ENCODE measurements around the gene ETV6. TPM values are rescaled to one million over a fixed set of nuclear protein-coding genes. Genes with fewer than 3 reads are reported as not detected.

Gene ETV6
- total RNA-seq, 1 experiment from 2014 or later, result 14.1 TPM

- H3K9me2 ChIP-seq (ENCODE audit: insufficient read depth), result no peaks in the 10 kb centered on the region
- no peak overlapping the region for H3K9ac ChIP-seq (ENCODE audit: low read length)
- no peak overlapping the region for H3K27ac ChIP-seq (ENCODE audit: low read depth, low read length)
- ChIA-PET CTCF (no interaction called here), POLR2A (no interaction called here), RAD21 (ENCODE audit: low non-redundant PET in 1 of 2, low total read pairs in 2 of 2, uncharacterized antibody in 2 of 2, unreplicated experiment in 2 of 2) (no interaction called here)
- H3K4me3 ChIP-seq (replicated peaks in 1 of 2; ENCODE audit: low read depth in 1 of 2, low read length in 2 of 2), result no peak overlapping the region
- H3K27me3 ChIP-seq (ENCODE audit: insufficient read depth, low read length), result no peaks in the 10 kb centered on the region
- no peaks in the 10 kb centered on the region for H3K36me3 ChIP-seq (ENCODE audit: control insufficient read depth in 1 of 2, insufficient read depth in 2 of 2, low read length in 2 of 2)
- no peak overlapping the region for H3K4me2 ChIP-seq (ENCODE audit: low read length)
- intact Hi-C loops (cut with micrococcal nuclease), result no loop called here
- no peaks in the 10 kb centered on the region for H3K4me1 ChIP-seq (ENCODE audit: control insufficient read depth in 1 of 2, insufficient read depth in 2 of 2, low read length in 2 of 2)
- no peak overlapping the region for H2AFZ ChIP-seq (ENCODE audit: low read depth, low read length, poor library complexity, severe bottlenecking)
- no peaks in the 10 kb centered on the region for H3K9me3 ChIP-seq (ENCODE audit: control insufficient read depth in 1 of 2, insufficient read depth in 1 of 2, low read depth in 1 of 2, low read length in 2 of 2)
- DNase-seq (ENCODE audit: low read depth, low spot score) (no peak), ATAC-seq (no peak)
- H3K79me2 ChIP-seq (ENCODE audit: insufficient read depth, low read length), result no peaks in the 10 kb centered on the region
- H4K20me1 ChIP-seq (ENCODE audit: insufficient read depth), result no peaks in the 10 kb centered on the region
- BruUV-seq (replicated peaks), result no TSS peak
- no peak for TF ChIP-seq RAD21 (IDR thresholded peaks at IDR 0.05; ENCODE audit: low read depth)
- TF ChIP-seq POLR2A (IDR thresholded peaks at IDR 0.05; ENCODE audit: borderline replicate concordance, extremely low read depth, insufficient read depth, insufficient read length), result no peak
- TF ChIP-seq POLR2AphosphoS5 (IDR thresholded peaks at IDR 0.05; ENCODE audit: low read depth, low read length), result no peak
- TF ChIP-seq ZFX (IDR thresholded peaks at IDR 0.05), result no peak
- TF ChIP-seq JUND (IDR thresholded peaks at IDR 0.05), result no peak
- no peak for TF ChIP-seq MAX (IDR thresholded peaks at IDR 0.05)
- no peak for TF ChIP-seq EZH2 (IDR thresholded peaks at IDR 0.05)
- no peak for TF ChIP-seq ELF1 (IDR thresholded peaks at IDR 0.05; ENCODE audit: borderline replicate concordance, low read depth)
- TF ChIP-seq ZNF274 (IDR thresholded peaks at IDR 0.05; ENCODE audit: low read depth, low read length), result no peak
- no peak for TF ChIP-seq TCF7L2 (IDR thresholded peaks at IDR 0.05; ENCODE audit: borderline replicate concordance, extremely low read depth, insufficient read depth, insufficient read length)
- no peak for TF ChIP-seq CEBPB (IDR thresholded peaks at IDR 0.05; ENCODE audit: low read depth)
- TF ChIP-seq ATF3 (IDR thresholded peaks at IDR 0.05), result no peak
- no peak for TF ChIP-seq SRF (IDR thresholded peaks at IDR 0.05; ENCODE audit: low read depth)
- TF ChIP-seq SIN3A (IDR thresholded peaks at IDR 0.05; ENCODE audit: low read depth), result no peak
- no peak for TF ChIP-seq EGR1 (IDR thresholded peaks at IDR 0.05; ENCODE audit: low read depth)
These were observed 57.3 kb downstream of the ETV6 start for GRCh38 chr12:11706509-11707379.
